DND-41 (cell line): ENCODE measurements around the gene DNER.

Experiments used
- EZH2 ChIP-seq: IDR thresholded peaks from 3 replicates; pipeline ENCODE4 v1.6.1; 2012; ENCODE audit warnings: borderline replicate concordance, low read depth, mild to moderate bottlenecking, moderate library complexity, low read length, inconsistent platforms; ENCODE audit not compliant: severe bottlenecking
- TF ChIP-seq, protein P1 (sequence below): IDR thresholded peaks from 2 replicates; pipeline ENCODE4 v1.5.1; 2012; ENCODE audit warnings: borderline replicate concordance, low read length, moderate library complexity, mild to moderate bottlenecking; ENCODE audit not compliant: poor library complexity, severe bottlenecking; ENCODE audit errors: extremely low read depth

DNA sequence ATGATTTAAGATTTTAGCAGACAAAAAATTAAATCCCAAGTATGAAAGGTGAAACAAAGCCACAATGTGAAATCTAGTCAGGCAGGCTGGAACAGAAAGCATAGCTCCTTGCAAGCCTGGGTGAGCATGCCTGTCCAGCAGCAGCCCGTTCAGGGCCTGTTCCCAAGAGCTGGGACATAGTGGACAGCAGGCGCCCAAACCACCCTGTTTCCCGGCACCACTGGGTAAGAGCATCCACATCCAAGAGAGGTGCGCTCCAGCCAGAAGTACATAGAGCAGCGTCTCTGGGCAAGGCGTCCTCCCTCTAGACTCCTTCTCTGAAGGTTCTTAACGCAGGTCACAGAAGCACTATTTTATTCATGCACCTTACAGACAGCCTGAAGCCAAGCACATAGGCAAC, 80.8 kb downstream of the DNER start:
- TF ChIP-seq, protein P1, sequence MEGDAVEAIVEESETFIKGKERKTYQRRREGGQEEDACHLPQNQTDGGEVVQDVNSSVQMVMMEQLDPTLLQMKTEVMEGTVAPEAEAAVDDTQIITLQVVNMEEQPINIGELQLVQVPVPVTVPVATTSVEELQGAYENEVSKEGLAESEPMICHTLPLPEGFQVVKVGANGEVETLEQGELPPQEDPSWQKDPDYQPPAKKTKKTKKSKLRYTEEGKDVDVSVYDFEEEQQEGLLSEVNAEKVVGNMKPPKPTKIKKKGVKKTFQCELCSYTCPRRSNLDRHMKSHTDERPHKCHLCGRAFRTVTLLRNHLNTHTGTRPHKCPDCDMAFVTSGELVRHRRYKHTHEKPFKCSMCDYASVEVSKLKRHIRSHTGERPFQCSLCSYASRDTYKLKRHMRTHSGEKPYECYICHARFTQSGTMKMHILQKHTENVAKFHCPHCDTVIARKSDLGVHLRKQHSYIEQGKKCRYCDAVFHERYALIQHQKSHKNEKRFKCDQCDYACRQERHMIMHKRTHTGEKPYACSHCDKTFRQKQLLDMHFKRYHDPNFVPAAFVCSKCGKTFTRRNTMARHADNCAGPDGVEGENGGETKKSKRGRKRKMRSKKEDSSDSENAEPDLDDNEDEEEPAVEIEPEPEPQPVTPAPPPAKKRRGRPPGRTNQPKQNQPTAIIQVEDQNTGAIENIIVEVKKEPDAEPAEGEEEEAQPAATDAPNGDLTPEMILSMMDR, result no peak
- TF ChIP-seq EZH2, result no peak
